ENCODE data around the gene USP34. TPM values are rescaled to one million over a fixed set of nuclear protein-coding genes. Genes with fewer than 3 reads are reported as not detected.

USP34 gene
- total and polyA plus RNA-seq, 2 of the 4 experiments (the other 2 are of a cell fraction) = 34.7 to 128 TPM

GRCh38 chr2:61334466-61334865 lies 136.4 kb downstream of the USP34 start:
- Histone ChIP-seq H4K20me1 (ENCODE audit: insufficient read depth, low read length) (no peaks in the 10 kb centered on the region; the same call in 1 of the 2 replicates), H3K27ac (ENCODE audit: insufficient read depth, low read length) (no peak overlapping the region), H4K5ac (ENCODE audit: low read depth, low read length) (no peak overlapping the region), H3K56ac (ENCODE audit: extremely low read depth, insufficient read depth, low read length) (no peak overlapping the region), H3K36me3 (ENCODE audit: control insufficient read depth, insufficient read depth, low read length) (peaks cover 18% of the 10 kb centered on the region), H2AFZ (replicated peaks; ENCODE audit: low read length, poor library complexity) (no peak overlapping the region), H3K4ac (ENCODE audit: low read depth, low read length) (no peak overlapping the region), H2AK9ac (replicated peaks; ENCODE audit: low read depth, low read length, poor library complexity) (no peak overlapping the region), H2AK5ac (ENCODE audit: low read depth, low read length) (no peak overlapping the region), H4K8ac (ENCODE audit: low read depth in 2 of 2, low read length in 2 of 2) (no peak overlapping the region), H3K4me3 (ENCODE audit: insufficient read depth, low read depth, low read length) (no peak overlapping the region), H3K9me3 (ENCODE audit: control insufficient read depth, insufficient read depth, low read length) (no peaks in the 10 kb centered on the region), H3K9ac (ENCODE audit: low read depth, low read length) (no peak overlapping the region), H3K18ac (ENCODE audit: low read depth, low read length) (no peak overlapping the region), H2BK20ac (ENCODE audit: low read depth, low read length) (no peak overlapping the region), H3K4me2 (ENCODE audit: low read depth, low read length) (no peak overlapping the region), H3K23ac (ENCODE audit: low read depth, low read length) (no peak overlapping the region), H2BK120ac (ENCODE audit: low read depth, low read length) (no peak overlapping the region), H3K14ac (replicated peaks; ENCODE audit: low read depth, low read length) (no peak overlapping the region), H3K79me1 (ENCODE audit: low read depth in 1 of 2, low read length in 2 of 2) (peaks cover 4 to 18% of the 10 kb centered on the region in 2 experiments), H3K9me1 (ENCODE audit: insufficient read depth, low read length) (no peaks in the 10 kb centered on the region), H4K91ac (ENCODE audit: insufficient read depth, low read depth, low read length) (no peak overlapping the region), H2BK5ac (ENCODE audit: low read depth, low read length, poor library complexity, severe bottlenecking) (peak overlapping the region; percentile 26), H2BK15ac (ENCODE audit: low read depth, low read length) (no peak overlapping the region), H3K4me1 (ENCODE audit: control insufficient read depth, insufficient read depth, low read length) (peaks cover 3% of the 10 kb centered on the region; the same call in 1 of the 2 replicates), H3K27me3 (ENCODE audit: control insufficient read depth, insufficient read depth, low read length) (no peaks in the 10 kb centered on the region)
- dilution Hi-C loops (cut with HindIII; ENCODE audit: low sequenced_read_pairs, unreplicated experiment) = no loop called here
- ChIA-PET CTCF (no interaction called here), POLR2A (ENCODE audit: unreplicated experiment) (no interaction called here)
- intact Hi-C loops (cut with micrococcal nuclease) = no loop called here
- ATAC-seq (ENCODE audit: low read depth) (no peak), DNase-seq (no peak)
- no TSS peak for BruUV-seq (replicated peaks)
- TF ChIP-seq MAFK (IDR thresholded peaks at IDR 0.05; ENCODE audit: low read depth, low read length) (no peak), FOS (IDR thresholded peaks at IDR 0.05; ENCODE audit: low read depth, low read length) (no peak), USF2 (IDR thresholded peaks at IDR 0.05; ENCODE audit: low read depth, low read length) (no peak), CTCF (conservative IDR thresholded peaks at IDR 0.05; ENCODE audit: low read depth, low read length) (no peak), SMC3 (IDR thresholded peaks at IDR 0.05; ENCODE audit: low read depth, low read length) (no peak), POLR2A (IDR thresholded peaks at IDR 0.05; ENCODE audit: low read depth, low read length) (no peak), MAZ (IDR thresholded peaks at IDR 0.05; ENCODE audit: borderline replicate concordance, low read depth, low read length) (no peak), NFE2L2 (IDR thresholded peaks at IDR 0.05; ENCODE audit: low read depth, low read length) (no peak), ELK1 (IDR thresholded peaks at IDR 0.05; ENCODE audit: borderline replicate concordance, low read depth, low read length) (no peak), CEBPB (IDR thresholded peaks at IDR 0.05; ENCODE audit: low read depth, low read length) (no peak), RAD21 (IDR thresholded peaks at IDR 0.05; ENCODE audit: low read length) (no peak), RFX5 (IDR thresholded peaks at IDR 0.05; ENCODE audit: low read depth, low read length) (no peak), BHLHE40 (IDR thresholded peaks at IDR 0.05; ENCODE audit: low read depth, low read length) (no peak)
- in situ Hi-C loops (cut with MboI; ENCODE audit: low sequenced_read_pairs) = no loop called here
- WGBS, 2 experiments (ENCODE audit: extremely low coverage in 2 of 2, insufficient read length in 1 of 2) = no CpG with 5 or more reads among the region's 2 CpGs

Data from IMR-90 (cell line).